IPS DF 6.9 (cell line): Measurements from ENCODE around the gene NSD1.

ENCODE experiments used
- DNase-seq: peaks from one replicate; pipeline ENCODE4 v3.0.0-alpha.2; 2013; ENCODE audit warnings: low read depth, low spot score
- H3K27ac ChIP-seq: one replicate; pipeline ENCODE4 v1.5.1; 2013; ENCODE audit warnings: low read length, control low read depth
- H3K27me3 ChIP-seq: 2 replicates; pipeline ENCODE4 v1.6.1; 2013; ENCODE audit warnings: mild to moderate bottlenecking, low read length; ENCODE audit not compliant: control insufficient read depth, insufficient read depth
- H3K36me3 ChIP-seq: 2 replicates; pipeline ENCODE4 v1.6.1; 2013; ENCODE audit warnings: low read length; ENCODE audit not compliant: control insufficient read depth, insufficient read depth
- H3K4me1 ChIP-seq: 2 replicates; pipeline ENCODE4 v1.6.1; 2013; ENCODE audit warnings: low read length; ENCODE audit not compliant: control insufficient read depth, insufficient read depth
- H3K4me3 ChIP-seq: 2 replicates; pipeline ENCODE4 v1.5.1; 2013; ENCODE audit warnings: mild to moderate bottlenecking, low read length
- H3K9me3 ChIP-seq: 2 replicates; pipeline ENCODE4 v1.6.1; 2013; ENCODE audit warnings: low read length, inconsistent platforms; ENCODE audit not compliant: control insufficient read depth, insufficient read depth
- WGBS: extraction: QIAGEN DNeasy Blood & Tissue Kit; methylation state at CpG from one replicate; pipeline ENCODE4 v1.1.7; 2013; ENCODE audit warnings: mixed read lengths, missing lambda C conversion rate; ENCODE audit not compliant: insufficient read length, insufficient coverage; 5-methylcytosine and 5-hydroxymethylcytosine counted together

Gene NSD1

GRCh38 chr5:177113566-177114424 lies 19.8 kb upstream of the NSD1 start:
- no peak for DNase-seq
- no peaks in the 10 kb centered on the region for H3K27me3 ChIP-seq
- no peak overlapping the region for H3K4me3 ChIP-seq
- H3K4me1 ChIP-seq: no peaks in the 10 kb centered on the region
- WGBS: no CpG with 5 or more reads among the region's 14 CpGs
- no peaks in the 10 kb centered on the region for H3K36me3 ChIP-seq
- H3K9me3 ChIP-seq: no peaks in the 10 kb centered on the region
- no peak overlapping the region for H3K27ac ChIP-seq

GRCh38 chr5:177116631-177117373 lies 16.8 kb upstream of the NSD1 start:
- WGBS: no CpG with 5 or more reads among the region's 49 CpGs
- H3K9me3 ChIP-seq: no peaks in the 10 kb centered on the region
- no peak overlapping the region for H3K4me3 ChIP-seq
- DNase-seq: no peak
- no peaks in the 10 kb centered on the region for H3K36me3 ChIP-seq
- H3K27ac ChIP-seq: no peak overlapping the region
- H3K27me3 ChIP-seq: no peaks in the 10 kb centered on the region
- H3K4me1 ChIP-seq: no peaks in the 10 kb centered on the region

GRCh38 chr5:177117441-177118045 lies 16.0 kb upstream of the NSD1 start:
- Histone ChIP-seq H3K4me1 (no peaks in the 10 kb centered on the region), H3K36me3 (no peaks in the 10 kb centered on the region), H3K27me3 (no peaks in the 10 kb centered on the region), H3K9me3 (no peaks in the 10 kb centered on the region), H3K27ac (no peak overlapping the region), H3K4me3 (no peak overlapping the region)
- no peak for DNase-seq
- WGBS: no CpG with 5 or more reads among the region's 30 CpGs

GRCh38 chr5:177122566-177122965 lies 11.0 kb upstream of the NSD1 start:
- no peak for DNase-seq
- Histone ChIP-seq H3K4me3 (no peak overlapping the region), H3K9me3 (no peaks in the 10 kb centered on the region), H3K4me1 (no peaks in the 10 kb centered on the region), H3K27me3 (no peaks in the 10 kb centered on the region), H3K27ac (no peak overlapping the region), H3K36me3 (no peaks in the 10 kb centered on the region)
- WGBS: no CpG with 5 or more reads among the region's 5 CpGs

- Histone ChIP-seq H3K36me3 (no peaks in the 10 kb centered on the region), H3K27me3 (no peaks in the 10 kb centered on the region), H3K4me3 (no peak overlapping the region), H3K27ac (no peak overlapping the region), H3K9me3 (no peaks in the 10 kb centered on the region), H3K4me1 (no peaks in the 10 kb centered on the region)
- DNase-seq: no peak
- no CpG with 5 or more reads among the region's 15 CpGs for WGBS
Measured at GRCh38 chr5:177123789-177124485, 9.6 kb upstream of the NSD1 start.

- Histone ChIP-seq H3K4me3 (no peak overlapping the region), H3K36me3 (no peaks in the 10 kb centered on the region), H3K4me1 (no peaks in the 10 kb centered on the region), H3K27ac (no peak overlapping the region), H3K27me3 (no peaks in the 10 kb centered on the region), H3K9me3 (no peaks in the 10 kb centered on the region)
- no CpG with 5 or more reads among the region's 4 CpGs for WGBS
- DNase-seq: no peak
Measured at GRCh38 chr5:177124486-177124991, 9.0 kb upstream of the NSD1 start.

- WGBS: no CpG with 5 or more reads among the region's 1 CpG
- H3K4me1 ChIP-seq: peaks cover 3% of the 10 kb centered on the region
- no peak overlapping the region for H3K4me3 ChIP-seq
- no peaks in the 10 kb centered on the region for H3K36me3 ChIP-seq
- DNase-seq: no peak
- H3K27ac ChIP-seq: no peak overlapping the region
- no peaks in the 10 kb centered on the region for H3K9me3 ChIP-seq
- no peaks in the 10 kb centered on the region for H3K27me3 ChIP-seq
Measured at GRCh38 chr5:177126771-177127170, 6.8 kb upstream of the NSD1 start.

GRCh38 chr5:177128551-177128981 lies 5.0 kb upstream of the NSD1 start:
- WGBS: no CpG with 5 or more reads among the region's 4 CpGs
- Histone ChIP-seq H3K27me3 (no peaks in the 10 kb centered on the region), H3K36me3 (no peaks in the 10 kb centered on the region), H3K4me1 (peaks cover 3% of the 10 kb centered on the region), H3K4me3 (no peak overlapping the region), H3K27ac (no peak overlapping the region), H3K9me3 (no peaks in the 10 kb centered on the region)
- no peak for DNase-seq

- no peak overlapping the region for H3K4me3 ChIP-seq
- WGBS: no CpG with 5 or more reads among the region's 5 CpGs
- no peak overlapping the region for H3K27ac ChIP-seq
- H3K9me3 ChIP-seq: no peaks in the 10 kb centered on the region
- no peak for DNase-seq
- no peaks in the 10 kb centered on the region for H3K27me3 ChIP-seq
- H3K4me1 ChIP-seq: peaks cover 3% of the 10 kb centered on the region
- peaks cover 4% of the 10 kb centered on the region; the same call in 1 of the 2 replicates for H3K36me3 ChIP-seq
Measured at GRCh38 chr5:177130211-177131018, 3.2 kb upstream of the NSD1 start.
